ENCODE data around the gene USP33. TPM values are rescaled to one million over a fixed set of nuclear protein-coding genes. Genes with fewer than 3 reads are reported as not detected.

USP33 gene
- total RNA-seq, 1 donor from 2014 or later: 92.2 TPM

- Mint-ChIP-seq H3K4me1 (ENCODE audit: low read depth) (peaks cover 19% of the 10 kb centered on the region), H3K4me3 (ENCODE audit: low read depth) (no peak overlapping the region), H3K27me3 (no peaks in the 10 kb centered on the region), H3K36me3 (ENCODE audit: insufficient read depth) (peaks cover 8% of the 10 kb centered on the region), H3K27ac (no peak overlapping the region), H3K9me3 (ENCODE audit: low read depth) (no peaks in the 10 kb centered on the region)
- DNase-seq (ENCODE audit: low spot score, unreplicated experiment): no peak
- TF ChIP-seq, protein P1, sequence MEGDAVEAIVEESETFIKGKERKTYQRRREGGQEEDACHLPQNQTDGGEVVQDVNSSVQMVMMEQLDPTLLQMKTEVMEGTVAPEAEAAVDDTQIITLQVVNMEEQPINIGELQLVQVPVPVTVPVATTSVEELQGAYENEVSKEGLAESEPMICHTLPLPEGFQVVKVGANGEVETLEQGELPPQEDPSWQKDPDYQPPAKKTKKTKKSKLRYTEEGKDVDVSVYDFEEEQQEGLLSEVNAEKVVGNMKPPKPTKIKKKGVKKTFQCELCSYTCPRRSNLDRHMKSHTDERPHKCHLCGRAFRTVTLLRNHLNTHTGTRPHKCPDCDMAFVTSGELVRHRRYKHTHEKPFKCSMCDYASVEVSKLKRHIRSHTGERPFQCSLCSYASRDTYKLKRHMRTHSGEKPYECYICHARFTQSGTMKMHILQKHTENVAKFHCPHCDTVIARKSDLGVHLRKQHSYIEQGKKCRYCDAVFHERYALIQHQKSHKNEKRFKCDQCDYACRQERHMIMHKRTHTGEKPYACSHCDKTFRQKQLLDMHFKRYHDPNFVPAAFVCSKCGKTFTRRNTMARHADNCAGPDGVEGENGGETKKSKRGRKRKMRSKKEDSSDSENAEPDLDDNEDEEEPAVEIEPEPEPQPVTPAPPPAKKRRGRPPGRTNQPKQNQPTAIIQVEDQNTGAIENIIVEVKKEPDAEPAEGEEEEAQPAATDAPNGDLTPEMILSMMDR (IDR thresholded peaks at IDR 0.05; ENCODE audit: unreplicated experiment): no peak
These were observed 99.6 kb downstream of the USP33 start for GRCh38 chr1:77659879-77660593.

- Mint-ChIP-seq H3K4me1 (ENCODE audit: low read depth) (peaks cover 13% of the 10 kb centered on the region), H3K27ac (no peak overlapping the region), H3K36me3 (ENCODE audit: insufficient read depth) (peaks cover 10% of the 10 kb centered on the region), H3K4me3 (ENCODE audit: low read depth) (no peak overlapping the region), H3K27me3 (no peaks in the 10 kb centered on the region), H3K9me3 (ENCODE audit: low read depth) (peaks cover 4% of the 10 kb centered on the region)
- TF ChIP-seq, protein P1 (IDR thresholded peaks at IDR 0.05; ENCODE audit: unreplicated experiment): no peak
- no peak for DNase-seq (ENCODE audit: low spot score, unreplicated experiment)
These were observed 101.4 kb downstream of the USP33 start for GRCh38 chr1:77658271-77658670.

DNA sequence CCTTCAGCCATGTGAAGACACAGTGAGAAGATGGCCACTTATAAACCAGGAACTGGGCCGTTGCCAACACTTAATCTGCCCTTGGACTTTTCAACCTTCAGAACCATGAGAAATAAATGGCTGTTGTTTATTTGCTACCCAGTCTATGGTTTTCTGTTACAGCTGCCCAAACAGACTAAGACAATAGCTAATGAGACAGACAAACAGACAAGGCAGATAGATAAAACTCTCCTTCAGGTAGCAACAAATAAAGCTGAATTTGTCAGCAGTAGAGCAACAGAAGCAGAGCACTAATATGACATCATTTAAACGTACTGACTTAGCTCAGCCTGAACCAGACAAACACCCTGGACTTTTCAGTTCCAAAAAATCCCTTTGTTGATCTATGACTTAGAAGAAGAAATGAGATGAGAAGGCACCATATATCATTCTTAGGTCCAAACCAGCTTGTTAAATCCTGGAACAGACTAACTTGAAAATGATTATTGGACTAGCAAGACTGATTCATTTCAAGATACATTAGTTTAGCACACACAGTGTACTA lies 104.1 kb downstream of the USP33 start:
- Mint-ChIP-seq H3K4me1 (ENCODE audit: low read depth) (peaks cover 13% of the 10 kb centered on the region), H3K27ac (no peak overlapping the region), H3K27me3 (no peaks in the 10 kb centered on the region), H3K9me3 (ENCODE audit: low read depth) (peaks cover 17% of the 10 kb centered on the region), H3K36me3 (ENCODE audit: insufficient read depth) (peaks cover 31% of the 10 kb centered on the region), H3K4me3 (ENCODE audit: low read depth) (no peak overlapping the region)
- DNase-seq (ENCODE audit: low spot score, unreplicated experiment): no peak
- TF ChIP-seq, protein P1 (IDR thresholded peaks at IDR 0.05; ENCODE audit: unreplicated experiment): no peak

- TF ChIP-seq, protein P1 (IDR thresholded peaks at IDR 0.05; ENCODE audit: unreplicated experiment): no peak
- peaks cover 49% of the 10 kb centered on the region for H3K36me3 Mint-ChIP-seq (ENCODE audit: insufficient read depth)
- H3K4me3 Mint-ChIP-seq (ENCODE audit: low read depth): no peak overlapping the region
- peak overlapping the region; percentile 87 for H3K27ac Mint-ChIP-seq
- H3K27me3 Mint-ChIP-seq: no peaks in the 10 kb centered on the region
- no peak for DNase-seq (ENCODE audit: low spot score, unreplicated experiment)
- peaks cover 13% of the 10 kb centered on the region for H3K4me1 Mint-ChIP-seq (ENCODE audit: low read depth)
- peaks cover 33% of the 10 kb centered on the region for H3K9me3 Mint-ChIP-seq (ENCODE audit: low read depth)
These were observed 106.6 kb downstream of the USP33 start for GRCh38 chr1:77652970-77653516.

DNA sequence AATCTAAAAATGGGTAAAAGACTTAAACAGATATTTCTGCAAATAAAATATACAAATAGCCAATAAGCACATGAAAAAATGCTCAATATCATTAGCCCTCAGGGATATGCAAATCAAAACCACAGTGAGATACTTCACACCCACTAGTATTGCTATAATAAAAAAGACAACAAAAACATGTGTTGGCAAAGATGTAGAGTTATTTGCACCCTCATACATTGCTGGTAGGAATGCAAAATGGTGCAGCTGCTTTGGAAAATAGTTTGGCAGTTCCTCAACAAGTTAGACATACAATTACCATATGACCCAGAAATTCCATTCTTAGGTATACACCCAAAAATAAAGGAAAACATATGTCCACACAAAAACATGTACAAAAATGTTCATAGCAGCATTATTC lies 107.4 kb downstream of the USP33 start:
- Mint-ChIP-seq H3K4me3 (ENCODE audit: low read depth) (no peak overlapping the region), H3K9me3 (ENCODE audit: low read depth) (peaks cover 33% of the 10 kb centered on the region), H3K36me3 (ENCODE audit: insufficient read depth) (peaks cover 50% of the 10 kb centered on the region), H3K27ac (no peak overlapping the region), H3K27me3 (no peaks in the 10 kb centered on the region), H3K4me1 (ENCODE audit: low read depth) (peaks cover 11% of the 10 kb centered on the region)
- no peak for DNase-seq (ENCODE audit: low spot score, unreplicated experiment)
- TF ChIP-seq, protein P1 (IDR thresholded peaks at IDR 0.05; ENCODE audit: unreplicated experiment): no peak
